Mesodermal cell (in vitro differentiated cells): ENCODE data around the gene PCNX4.

ENCODE experiments used
- H3K27ac ChIP-seq: 2 replicates; pipeline ENCODE4 v1.7.0; 2013; ENCODE audit warnings: mild to moderate bottlenecking, low read depth, low read length, moderate library complexity; ENCODE audit not compliant: severe bottlenecking
- H3K36me3 ChIP-seq: 2 replicates; pipeline ENCODE4 v1.7.1; 2013; ENCODE audit warnings: mild to moderate bottlenecking, low read length, moderate library complexity; ENCODE audit not compliant: control insufficient read depth, insufficient read depth
- H3K4me1 ChIP-seq: one replicate; pipeline ENCODE4 v1.7.1; 2013; ENCODE audit warnings: mild to moderate bottlenecking, low read length; ENCODE audit not compliant: insufficient read depth, control insufficient read depth, poor library complexity, severe bottlenecking
- H3K4me3 ChIP-seq: 2 replicates; pipeline ENCODE4 v1.7.0; 2013; ENCODE audit warnings: low read length, control low read depth, mild to moderate bottlenecking; ENCODE audit not compliant: insufficient read depth, poor library complexity, severe bottlenecking; ENCODE audit errors: extremely low read depth
- H3K9me3 ChIP-seq: 2 replicates; pipeline ENCODE4 v1.7.1; 2013; ENCODE audit warnings: mild to moderate bottlenecking, low read length, moderate library complexity; ENCODE audit not compliant: control insufficient read depth
- WGBS, 2 experiments: methylation state at CpG; one replicate each; pipeline ENCODE4 v1.1.5; 2013; ENCODE audit warnings: missing lambda C conversion rate in 2 of 2; ENCODE audit not compliant: insufficient coverage in 2 of 2; 5-methylcytosine and 5-hydroxymethylcytosine counted together

PCNX4 gene

DNA sequence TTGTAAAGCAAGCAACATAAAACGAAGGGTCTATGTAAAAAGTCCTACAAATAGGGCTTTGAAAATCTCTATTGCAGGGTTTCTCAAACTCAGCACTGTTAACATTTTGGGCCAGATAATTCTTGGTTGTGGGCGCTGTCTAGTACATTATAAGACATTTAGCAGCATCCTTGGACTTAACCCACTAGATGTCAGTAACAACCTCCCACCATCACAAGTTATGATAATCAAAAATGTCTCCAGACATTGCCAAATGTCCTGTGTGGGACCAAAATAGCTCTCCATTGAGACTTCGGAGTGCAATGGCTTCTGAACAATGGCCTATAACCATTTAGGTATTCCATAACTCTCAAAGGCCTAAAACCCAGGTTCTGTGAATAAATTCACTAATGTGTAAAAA is 96.4 kb downstream of the PCNX4 start:
- no peaks in the 10 kb centered on the region for H3K9me3 ChIP-seq
- H3K4me3 ChIP-seq = no peak overlapping the region
- no peaks in the 10 kb centered on the region for H3K4me1 ChIP-seq
- H3K27ac ChIP-seq = no peak overlapping the region
- no peaks in the 10 kb centered on the region for H3K36me3 ChIP-seq
- WGBS, 2 experiments = 70 to 83% methylated on average over 1 to 2 of the region's 3 CpGs

DNA sequence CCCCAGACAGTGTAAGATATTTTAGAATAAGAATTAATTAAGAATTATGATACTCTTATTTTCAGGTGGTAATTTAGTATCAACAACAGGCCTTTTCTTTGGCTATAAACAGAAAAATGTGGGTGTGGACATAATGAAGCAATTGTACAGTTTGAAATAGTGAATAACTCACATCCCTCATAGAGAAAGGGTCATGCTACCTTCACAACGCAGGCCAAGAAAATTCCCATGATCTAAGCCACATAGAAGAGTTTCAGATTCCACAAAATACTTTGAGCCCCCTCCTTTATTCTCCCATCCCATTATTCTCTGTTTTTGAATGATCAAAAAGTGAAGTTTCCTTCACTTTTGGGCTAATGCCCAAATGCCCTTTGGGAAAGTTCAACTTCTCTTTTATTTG is 97.0 kb downstream of the PCNX4 start:
- H3K36me3 ChIP-seq = no peaks in the 10 kb centered on the region
- H3K4me3 ChIP-seq = no peak overlapping the region
- H3K27ac ChIP-seq = no peak overlapping the region
- no peaks in the 10 kb centered on the region for H3K4me1 ChIP-seq
- H3K9me3 ChIP-seq = no peaks in the 10 kb centered on the region
- WGBS, 2 experiments = no CpG with 5 or more reads among the region's 1 CpG

DNA sequence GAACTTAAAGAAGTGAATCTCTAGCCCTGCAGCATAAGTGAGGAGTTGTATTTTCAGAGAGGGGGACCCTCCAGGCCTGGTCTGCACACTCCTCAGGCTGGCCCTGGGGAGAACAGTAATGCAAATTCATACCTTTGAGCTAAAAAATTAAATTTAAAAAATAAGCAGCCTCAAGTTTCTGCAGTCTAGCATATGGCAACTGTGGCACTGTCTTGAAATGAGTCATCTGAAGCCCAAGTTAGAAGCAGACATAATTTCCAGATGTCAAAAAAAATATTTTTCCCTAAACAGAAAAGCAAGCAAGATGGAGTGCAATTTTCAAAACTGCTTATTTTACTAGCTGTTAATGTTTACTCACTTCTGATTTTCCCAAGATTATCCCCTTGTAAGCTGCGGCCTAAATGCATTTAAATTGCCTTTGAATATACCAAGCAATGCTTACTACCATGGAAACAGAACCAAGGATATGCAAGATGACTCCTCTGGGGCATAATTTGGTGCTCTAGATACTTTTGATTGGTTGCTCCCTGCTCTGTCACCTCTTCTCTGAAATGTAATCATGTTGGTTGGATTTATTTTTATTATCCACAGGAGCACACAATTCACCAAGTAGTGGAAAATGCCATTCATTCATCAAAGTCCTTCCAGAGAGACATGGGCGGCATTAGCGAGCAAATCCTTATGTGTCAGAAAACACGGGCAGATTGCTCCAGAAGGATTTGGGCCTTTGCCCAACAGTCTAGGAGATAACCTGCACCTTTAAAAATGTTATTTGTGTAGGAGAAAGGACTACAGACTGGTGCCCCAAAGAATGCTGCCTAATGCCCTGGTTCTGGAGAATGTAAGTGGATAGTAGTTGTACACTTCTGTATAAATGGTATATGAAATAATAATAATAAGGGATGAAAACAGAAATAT is 98.5 kb downstream of the PCNX4 start:
- Histone ChIP-seq H3K9me3 (no peaks in the 10 kb centered on the region), H3K4me3 (no peak overlapping the region), H3K36me3 (no peaks in the 10 kb centered on the region), H3K4me1 (no peaks in the 10 kb centered on the region), H3K27ac (no peak overlapping the region)
- 85 to 92% methylated on average over 4 of the region's 4 CpGs for WGBS, 2 experiments

DNA sequence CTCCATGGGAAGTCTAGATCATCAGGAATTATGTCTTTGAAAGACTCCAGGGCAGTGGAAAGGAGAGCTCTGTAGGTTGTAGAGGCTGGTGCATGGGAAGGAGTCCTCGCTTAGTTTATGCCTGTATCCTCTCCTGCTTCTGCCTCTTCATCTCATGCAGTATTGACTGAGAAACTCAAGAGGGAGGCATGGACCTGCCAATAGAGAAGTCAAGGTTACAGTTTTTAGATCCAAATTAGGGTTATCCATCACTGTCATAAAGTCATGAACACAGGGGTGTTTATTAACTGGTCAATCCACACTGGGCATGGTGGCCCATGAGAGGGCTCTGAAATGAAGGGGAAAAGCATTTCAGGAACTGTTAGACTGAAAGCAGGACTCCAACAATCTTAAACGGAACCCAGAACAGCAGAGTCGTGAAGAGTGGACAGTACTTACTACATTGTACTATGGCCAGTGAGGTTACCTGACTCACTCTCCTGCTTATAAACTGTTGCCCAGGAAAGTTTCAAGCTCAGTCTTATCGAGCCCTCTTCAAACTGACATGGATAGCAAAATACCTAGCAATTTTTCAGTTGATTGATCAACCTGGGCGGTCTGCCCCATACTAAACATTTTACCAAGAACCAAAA is 103.6 kb downstream of the PCNX4 start:
- WGBS, 2 experiments = 91 to 96% methylated on average over 3 of the region's 5 CpGs
- Histone ChIP-seq H3K9me3 (no peaks in the 10 kb centered on the region), H3K36me3 (no peaks in the 10 kb centered on the region), H3K4me1 (no peaks in the 10 kb centered on the region), H3K4me3 (no peak overlapping the region), H3K27ac (no peak overlapping the region)

DNA sequence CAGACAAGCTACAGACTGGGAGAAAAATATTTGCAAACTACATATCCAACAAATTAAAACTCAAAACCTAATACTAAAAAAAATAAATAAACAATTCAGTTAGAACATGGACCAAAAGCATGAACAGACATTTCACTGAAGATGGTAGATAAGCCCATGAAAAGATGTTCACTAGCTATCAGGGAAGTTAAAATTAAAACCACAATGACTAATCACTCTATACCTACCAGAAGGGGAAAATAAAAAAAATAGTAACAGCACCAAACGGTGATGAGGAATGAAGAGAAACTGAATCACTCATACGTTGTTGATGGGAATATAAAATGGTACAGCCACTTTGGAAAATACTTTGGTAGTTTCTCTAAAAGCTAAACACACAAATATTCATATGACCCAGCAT is 104.6 kb downstream of the PCNX4 start:
- Histone ChIP-seq H3K4me1 (no peaks in the 10 kb centered on the region), H3K36me3 (no peaks in the 10 kb centered on the region), H3K9me3 (no peaks in the 10 kb centered on the region), H3K4me3 (no peak overlapping the region), H3K27ac (no peak overlapping the region)
- WGBS, 2 experiments = no CpG with 5 or more reads among the region's 2 CpGs

DNA sequence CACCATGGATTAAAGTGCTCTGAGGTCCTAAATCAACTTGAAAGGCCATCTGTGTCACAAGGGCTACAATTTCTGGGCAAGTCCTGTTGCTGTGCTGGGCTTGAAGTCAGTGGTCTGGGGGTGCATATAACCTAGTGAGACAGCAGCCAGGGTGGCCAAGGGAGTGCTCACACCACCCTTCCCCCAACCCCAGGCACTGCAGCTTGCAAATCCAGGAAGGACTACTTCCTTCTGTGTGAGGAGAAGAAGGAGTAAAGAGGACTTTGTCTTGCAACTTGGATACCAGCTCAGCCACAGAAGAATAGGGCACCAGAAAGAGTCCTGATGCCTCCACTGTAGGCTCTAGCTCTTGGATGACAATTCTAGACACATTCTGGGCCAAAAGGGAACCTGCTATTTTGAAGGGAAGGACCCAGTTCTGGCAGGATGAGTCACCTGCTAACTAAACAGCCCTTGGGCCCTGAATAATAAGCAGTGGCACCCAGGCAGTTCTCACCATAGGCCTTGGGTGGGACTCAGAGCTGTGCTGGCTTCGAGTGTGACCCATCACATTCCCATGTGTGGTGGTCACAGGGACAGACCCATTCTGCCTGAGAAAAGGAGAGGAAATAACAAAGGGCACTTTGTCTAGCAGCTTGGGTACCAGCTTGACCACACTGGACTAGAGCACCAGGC is 106.0 kb downstream of the PCNX4 start:
- no peaks in the 10 kb centered on the region for H3K9me3 ChIP-seq
- H3K27ac ChIP-seq = no peak overlapping the region
- H3K36me3 ChIP-seq = no peaks in the 10 kb centered on the region
- H3K4me1 ChIP-seq = no peaks in the 10 kb centered on the region
- H3K4me3 ChIP-seq = no peak overlapping the region
- WGBS, 2 experiments = 89% methylated on average over 1 of the region's 1 CpG; no CpG with 5 or more reads in 1 of the 2 experiments

DNA sequence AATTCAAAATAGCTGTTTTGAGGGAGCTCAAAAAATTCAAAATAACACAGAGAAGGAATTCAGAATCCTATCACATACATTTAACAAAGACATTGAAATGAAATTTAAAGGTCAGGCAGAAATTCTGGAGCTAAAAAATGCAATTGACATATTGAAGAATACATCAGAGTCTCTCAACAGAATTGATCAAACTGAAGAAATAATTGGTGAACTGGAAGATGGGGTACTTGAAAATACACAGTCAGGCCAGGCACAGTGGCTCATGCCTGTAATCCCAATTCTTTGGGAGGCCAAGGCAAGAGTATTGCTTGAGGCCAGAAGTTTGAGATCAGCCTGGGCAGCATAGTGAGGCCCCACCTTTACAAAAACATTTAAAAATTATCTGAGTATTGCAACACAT is 107.6 kb downstream of the PCNX4 start:
- Histone ChIP-seq H3K4me3 (no peak overlapping the region), H3K4me1 (no peaks in the 10 kb centered on the region), H3K27ac (no peak overlapping the region), H3K36me3 (no peaks in the 10 kb centered on the region), H3K9me3 (no peaks in the 10 kb centered on the region)

DNA sequence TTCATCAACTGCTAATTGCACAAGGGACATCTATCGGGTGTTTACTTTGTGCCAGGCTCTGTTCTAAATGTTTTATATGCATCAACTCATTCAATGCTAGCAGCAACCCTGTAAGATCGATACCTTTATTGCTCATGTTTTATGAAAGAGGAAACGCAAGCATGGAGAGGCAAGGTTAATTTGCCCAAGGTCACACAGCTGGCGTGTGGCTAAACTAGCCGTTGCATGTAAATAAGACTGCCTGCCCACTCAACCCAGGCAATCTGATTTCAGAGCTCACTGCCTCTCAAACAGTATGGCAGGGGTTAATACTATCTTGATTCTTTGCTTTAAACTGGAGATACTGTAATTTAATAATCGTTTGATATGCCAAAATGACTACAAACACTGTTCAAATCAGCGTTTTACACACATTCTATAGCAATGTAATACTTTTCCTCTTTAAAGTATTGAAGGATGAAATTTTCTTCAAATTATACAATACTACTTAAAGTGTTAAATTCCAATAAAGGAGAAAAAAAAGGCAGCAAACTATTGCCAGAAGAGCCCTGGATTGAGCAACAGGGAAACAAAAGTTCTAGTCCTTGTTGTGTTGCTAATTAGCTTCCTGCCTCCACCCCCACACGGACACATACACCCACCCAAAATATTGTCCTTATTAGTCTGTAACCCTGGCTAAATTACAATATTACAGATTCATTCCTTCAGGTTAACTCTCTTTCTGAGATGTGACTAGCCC is 112.5 kb downstream of the PCNX4 start:
- Histone ChIP-seq H3K27ac (no peak overlapping the region), H3K9me3 (no peaks in the 10 kb centered on the region), H3K4me3 (no peak overlapping the region), H3K4me1 (no peaks in the 10 kb centered on the region), H3K36me3 (no peaks in the 10 kb centered on the region)
- 57 to 69% methylated on average over 3 to 5 of the region's 8 CpGs for WGBS, 2 experiments

DNA sequence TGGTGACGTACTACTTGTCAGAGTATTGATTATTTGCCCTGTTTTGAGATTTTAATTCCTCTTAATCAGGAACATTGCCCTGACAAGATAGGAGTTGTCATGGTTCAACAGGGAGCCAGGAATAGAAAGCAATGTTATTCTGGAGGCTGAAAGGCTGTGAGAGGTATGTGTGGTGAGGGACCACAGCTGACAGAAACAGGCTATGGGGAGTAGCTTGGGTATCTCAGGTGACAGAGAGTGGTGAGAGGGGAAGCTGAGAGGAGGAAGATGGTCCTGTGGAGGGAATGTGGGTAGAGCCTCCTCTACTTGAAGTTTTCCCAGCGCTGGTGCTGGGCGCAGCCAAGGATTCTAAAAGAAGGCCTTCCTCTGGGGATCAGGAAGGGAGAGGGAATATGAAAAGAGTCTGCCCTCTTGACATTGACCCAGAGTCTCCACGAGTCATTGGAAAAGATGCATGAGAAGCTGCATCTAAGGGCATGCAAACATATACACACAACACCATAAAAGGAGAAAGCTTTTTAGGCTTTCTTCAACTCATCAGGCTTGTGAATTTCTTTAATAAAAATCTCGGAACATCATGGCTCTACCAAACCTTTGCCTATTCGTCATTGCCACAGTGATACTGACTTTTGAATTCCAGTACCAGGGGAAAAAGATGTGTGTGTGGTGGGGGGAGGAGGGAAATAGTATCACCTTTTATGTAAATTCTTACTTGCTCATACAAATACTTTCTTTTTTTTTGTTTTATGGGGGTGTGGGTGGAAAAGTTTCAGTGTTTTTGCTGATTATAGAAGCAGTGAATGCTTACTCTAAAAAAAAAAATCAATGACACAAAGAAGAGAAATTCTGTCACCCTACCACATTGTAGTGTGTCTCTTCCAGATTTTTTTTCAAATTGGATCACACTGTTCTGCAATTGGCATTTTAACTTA is 113.4 kb downstream of the PCNX4 start:
- H3K36me3 ChIP-seq = no peaks in the 10 kb centered on the region
- whole genome bisulfite sequencing, 2 experiments = 68 to 72% methylated on average over 2 to 3 of the region's 6 CpGs
- H3K4me3 ChIP-seq = no peak overlapping the region
- no peaks in the 10 kb centered on the region for H3K9me3 ChIP-seq
- no peak overlapping the region for H3K27ac ChIP-seq
- H3K4me1 ChIP-seq = no peaks in the 10 kb centered on the region

DNA sequence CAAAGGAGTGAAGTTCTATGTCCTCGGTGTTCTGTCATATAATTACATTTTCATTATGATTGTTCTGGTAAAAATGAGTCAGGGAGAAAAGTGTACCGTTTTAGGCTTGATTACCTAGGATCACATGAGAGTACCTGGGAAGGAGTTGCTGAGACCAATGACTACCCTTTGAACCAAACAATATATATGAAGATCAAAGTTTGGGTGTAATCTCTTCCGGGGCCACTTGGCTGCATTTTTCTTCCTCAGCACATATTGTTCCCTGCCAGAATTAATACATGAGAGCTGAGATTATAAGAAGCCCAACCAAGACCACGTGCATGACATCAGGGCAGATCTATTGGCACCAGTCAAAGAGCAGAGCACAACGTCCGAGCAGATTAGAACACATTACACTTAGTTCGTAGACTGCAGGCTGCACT is 114.5 kb downstream of the PCNX4 start:
- 97 to 98% methylated on average over 4 to 5 of the region's 7 CpGs for WGBS, 2 experiments
- no peak overlapping the region for H3K27ac ChIP-seq
- H3K36me3 ChIP-seq = no peaks in the 10 kb centered on the region
- H3K4me3 ChIP-seq = no peak overlapping the region
- no peaks in the 10 kb centered on the region for H3K4me1 ChIP-seq
- H3K9me3 ChIP-seq = no peaks in the 10 kb centered on the region
